AG09309 (cell line): ENCODE data around the gene PCDHA6.
"Not testable (repeated sequence)": the region's sequence is repeated elsewhere in the genome, so short reads cannot be mapped to it uniquely, and the experiment has no call there.

Experiments used
- DNase-seq: peaks from one replicate; pipeline ENCODE4 v3.0.0-alpha.2; 2010; ENCODE audit warnings: low read depth
- H3K4me3 ChIP-seq: 2 replicates; pipeline ENCODE4 v1.5.1; 2011; ENCODE audit warnings: mild to moderate bottlenecking, low read depth, low read length, moderate library complexity; ENCODE audit not compliant: control insufficient read depth
- CTCF ChIP-seq: IDR thresholded peaks from 2 replicates; pipeline ENCODE4 v1.5.1; 2011; ENCODE audit warnings: mild to moderate bottlenecking, low read depth, low read length, inconsistent platforms; ENCODE audit not compliant: insufficient read depth, control insufficient read depth; ENCODE audit errors: missing control alignments

PCDHA6 gene

GRCh38 chr5:140870221-140871201, 42.8 kb downstream of the PCDHA6 start:
- no peak for DNase-seq
- H3K4me3 ChIP-seq = no peak overlapping the region
- TF ChIP-seq CTCF = no peak

GRCh38 chr5:140875085-140876065, 47.6 kb downstream of the PCDHA6 start, which contains the start of gene PCDHA12:
TSS of gene PCDHA12 (plus strand) at chr5:140875308. CDS start at chr5:140875473, 165 bp downstream.
- DNase-seq = no peak
- TF ChIP-seq CTCF = no peak
- no peak within 1 kb of the TSS for H3K4me3 ChIP-seq

- DNase-seq, H3K4me3 ChIP-seq: not testable (repeated sequence)
Observed at GRCh38 chr5:140876541-140877261, 48.9 kb downstream of the PCDHA6 start.

GRCh38 chr5:140877262-140877581, 49.5 kb downstream of the PCDHA6 start:
- TF ChIP-seq CTCF = no peak
- no peak for DNase-seq
- no peak overlapping the region for H3K4me3 ChIP-seq
